LNCaP clone FGC (cell line): ENCODE measurements around the gene ZNF280C.
A peak's percentile ranks its signal among the peaks of the same experiment; 100 is the strongest.

Experiments used
- DNase-seq: peaks from one replicate; pipeline ENCODE4 v3.0.0-alpha.2; 2011; ENCODE audit warnings: low read depth
- H3K4me3 ChIP-seq: 2 replicates; pipeline ENCODE4 v1.5.1; 2011; ENCODE audit warnings: mild to moderate bottlenecking, low read depth, low read length, control low read depth
- TF ChIP-seq, protein P1 (sequence below): IDR thresholded peaks from 2 replicates; pipeline ENCODE4 v1.5.1; 2012; ENCODE audit warnings: mild to moderate bottlenecking; ENCODE audit not compliant: control insufficient read depth, insufficient read depth; ENCODE audit errors: extremely low read depth

The ZNF280C gene

DNA sequence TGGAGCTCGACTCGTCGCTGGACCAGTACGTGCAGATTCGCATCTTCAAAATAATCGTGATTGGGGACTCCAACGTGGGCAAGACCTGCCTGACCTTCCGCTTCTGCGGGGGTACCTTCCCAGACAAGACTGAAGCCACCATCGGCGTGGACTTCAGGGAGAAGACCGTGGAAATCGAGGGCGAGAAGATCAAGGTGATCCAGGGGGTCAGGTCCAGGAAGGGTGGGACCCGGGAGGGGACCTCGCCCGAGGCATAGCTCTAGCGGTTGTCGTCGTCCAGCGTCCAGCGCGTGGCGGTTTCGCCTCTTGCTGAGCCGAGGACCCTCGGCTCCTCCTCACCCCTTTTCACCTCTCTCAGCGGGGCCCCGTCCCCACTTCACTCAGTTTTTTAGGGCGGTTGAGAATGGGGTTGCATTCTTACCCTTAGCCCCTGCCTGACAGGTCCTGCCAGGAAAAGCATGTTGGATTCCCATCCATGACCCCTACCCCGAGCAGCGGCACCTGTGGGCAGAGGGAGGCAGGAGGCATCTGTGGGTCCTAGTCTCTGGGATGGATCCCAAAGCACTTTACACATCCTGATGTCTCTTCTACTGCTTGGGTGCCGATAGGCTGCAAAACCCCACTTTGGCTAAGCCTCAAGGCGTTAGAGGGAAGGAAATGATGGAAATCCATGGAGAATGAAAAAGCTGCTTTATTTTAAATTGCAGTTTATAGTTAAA, 96.4 kb downstream of the ZNF280C start:
- TF ChIP-seq, protein P1, sequence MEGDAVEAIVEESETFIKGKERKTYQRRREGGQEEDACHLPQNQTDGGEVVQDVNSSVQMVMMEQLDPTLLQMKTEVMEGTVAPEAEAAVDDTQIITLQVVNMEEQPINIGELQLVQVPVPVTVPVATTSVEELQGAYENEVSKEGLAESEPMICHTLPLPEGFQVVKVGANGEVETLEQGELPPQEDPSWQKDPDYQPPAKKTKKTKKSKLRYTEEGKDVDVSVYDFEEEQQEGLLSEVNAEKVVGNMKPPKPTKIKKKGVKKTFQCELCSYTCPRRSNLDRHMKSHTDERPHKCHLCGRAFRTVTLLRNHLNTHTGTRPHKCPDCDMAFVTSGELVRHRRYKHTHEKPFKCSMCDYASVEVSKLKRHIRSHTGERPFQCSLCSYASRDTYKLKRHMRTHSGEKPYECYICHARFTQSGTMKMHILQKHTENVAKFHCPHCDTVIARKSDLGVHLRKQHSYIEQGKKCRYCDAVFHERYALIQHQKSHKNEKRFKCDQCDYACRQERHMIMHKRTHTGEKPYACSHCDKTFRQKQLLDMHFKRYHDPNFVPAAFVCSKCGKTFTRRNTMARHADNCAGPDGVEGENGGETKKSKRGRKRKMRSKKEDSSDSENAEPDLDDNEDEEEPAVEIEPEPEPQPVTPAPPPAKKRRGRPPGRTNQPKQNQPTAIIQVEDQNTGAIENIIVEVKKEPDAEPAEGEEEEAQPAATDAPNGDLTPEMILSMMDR: no peak
- DNase-seq: no peak
- H3K4me3 ChIP-seq: peak overlapping the region; percentile 29

DNA sequence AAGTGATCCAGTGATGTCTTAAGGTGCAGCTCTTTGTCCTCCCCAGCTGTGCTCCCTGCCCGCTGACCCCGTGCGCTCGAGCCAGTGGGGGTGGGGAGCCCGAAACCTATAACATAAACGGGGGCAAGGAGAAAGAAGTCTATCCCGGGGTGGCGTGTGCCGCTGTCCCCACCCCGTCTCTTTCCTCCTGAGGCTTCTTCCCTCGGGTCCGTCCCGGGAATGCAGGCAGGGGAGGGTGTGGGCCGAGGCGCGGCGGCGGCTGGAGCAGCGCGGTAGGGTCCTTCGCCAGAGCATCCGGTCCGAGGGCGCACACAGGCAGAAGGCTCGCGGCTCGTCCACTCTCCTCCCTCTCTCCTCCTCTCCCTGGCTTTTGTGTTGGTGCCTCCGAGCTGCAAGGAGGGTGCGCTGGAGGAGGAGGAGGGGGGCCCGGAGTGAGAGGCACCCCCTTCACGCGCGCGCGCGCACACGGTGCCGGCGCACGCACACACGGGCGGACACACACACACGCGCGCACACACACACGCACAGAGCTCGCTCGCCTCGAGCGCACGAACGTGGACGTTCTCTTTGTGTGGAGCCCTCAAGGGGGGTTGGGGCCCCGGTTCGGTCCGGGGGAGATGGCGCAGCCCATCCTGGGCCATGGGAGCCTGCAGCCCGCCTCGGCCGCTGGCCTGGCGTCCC, 97.1 kb downstream of the ZNF280C start, which contains the start of gene RAB33A:
Gene RAB33A (plus strand): TSS at position 517 of the 681 bp plus-strand sequence. CDS start 101 bp downstream, at position 618.
- TF ChIP-seq, protein P1: no peak
- no peak for DNase-seq
- H3K4me3 ChIP-seq: peak within 1 kb of the TSS; percentile 29

DNA sequence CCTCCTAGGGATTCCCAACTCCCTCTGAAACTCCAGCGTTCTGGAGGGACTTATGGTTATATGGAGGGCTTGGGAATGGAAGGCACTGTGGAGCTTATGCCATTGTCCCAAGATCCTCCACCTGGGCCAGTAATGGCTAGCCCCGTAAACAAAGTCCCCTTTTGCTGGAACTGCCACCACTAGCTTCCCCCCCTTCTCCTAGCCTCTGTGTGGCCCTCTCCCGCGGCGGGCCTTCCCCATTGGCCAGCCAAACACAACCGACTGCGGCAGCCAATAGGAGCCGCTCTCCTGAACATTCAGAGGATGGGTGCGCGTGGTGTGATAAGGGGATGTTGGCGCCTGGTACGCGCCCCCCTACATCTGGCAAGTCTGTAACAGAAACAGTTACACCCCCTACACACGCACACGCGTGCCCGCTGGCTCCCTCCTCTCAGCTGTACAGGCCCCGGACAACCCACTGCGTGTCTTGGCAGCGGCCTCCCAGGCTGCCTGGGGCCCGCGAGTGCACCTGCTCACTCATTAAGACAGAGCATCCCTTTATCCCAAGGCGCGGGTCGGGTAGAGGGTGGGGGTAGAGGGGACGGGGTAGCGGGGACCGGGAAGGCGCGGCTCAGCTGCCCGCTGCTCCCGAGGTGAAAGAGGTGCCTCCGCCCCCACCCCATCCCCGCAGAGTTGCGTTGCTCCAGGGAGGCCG, 97.8 kb downstream of the ZNF280C start:
- peak overlapping the region; percentile 29; the same call in 1 of the 2 replicates for H3K4me3 ChIP-seq
- DNase-seq: no peak
- TF ChIP-seq, protein P1: no peak

DNA sequence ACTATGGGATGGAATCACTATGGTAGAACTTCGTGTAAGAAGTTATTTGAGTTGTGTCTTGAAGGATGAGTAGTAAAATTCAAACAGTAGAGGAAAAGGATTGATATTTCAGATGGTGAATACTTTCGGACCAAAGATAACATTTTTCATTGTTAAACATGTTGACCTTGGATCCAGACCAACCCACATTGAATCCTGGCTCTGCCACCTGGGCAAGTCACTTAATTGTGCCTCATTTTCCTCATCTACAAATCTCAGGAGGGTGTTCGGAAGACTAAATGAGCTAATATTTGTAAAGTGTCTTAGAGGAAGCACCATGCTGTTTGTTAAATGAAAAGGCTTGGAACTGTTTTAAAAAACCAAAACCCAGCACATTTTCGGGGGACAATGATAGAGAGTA, 101.7 kb downstream of the ZNF280C start:
- TF ChIP-seq, protein P1: no peak
- peak overlapping the region; percentile 74 for H3K4me3 ChIP-seq
- DNase-seq: no peak

DNA sequence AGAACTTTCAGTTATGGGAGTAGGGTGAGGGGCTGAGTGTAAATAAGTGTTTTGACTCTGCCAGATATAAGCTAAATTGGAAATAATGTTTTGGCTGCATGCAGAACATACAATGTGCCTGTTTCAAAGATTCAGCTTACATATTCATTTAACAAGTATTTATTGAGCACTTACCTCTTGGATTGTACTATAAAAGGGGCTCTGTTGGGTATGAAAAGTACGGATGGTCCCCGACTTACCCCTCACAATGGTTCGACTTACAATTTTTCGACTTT, 102.3 kb downstream of the ZNF280C start:
- DNase-seq: no peak
- TF ChIP-seq, protein P1: no peak
- H3K4me3 ChIP-seq: peak overlapping the region; percentile 74

DNA sequence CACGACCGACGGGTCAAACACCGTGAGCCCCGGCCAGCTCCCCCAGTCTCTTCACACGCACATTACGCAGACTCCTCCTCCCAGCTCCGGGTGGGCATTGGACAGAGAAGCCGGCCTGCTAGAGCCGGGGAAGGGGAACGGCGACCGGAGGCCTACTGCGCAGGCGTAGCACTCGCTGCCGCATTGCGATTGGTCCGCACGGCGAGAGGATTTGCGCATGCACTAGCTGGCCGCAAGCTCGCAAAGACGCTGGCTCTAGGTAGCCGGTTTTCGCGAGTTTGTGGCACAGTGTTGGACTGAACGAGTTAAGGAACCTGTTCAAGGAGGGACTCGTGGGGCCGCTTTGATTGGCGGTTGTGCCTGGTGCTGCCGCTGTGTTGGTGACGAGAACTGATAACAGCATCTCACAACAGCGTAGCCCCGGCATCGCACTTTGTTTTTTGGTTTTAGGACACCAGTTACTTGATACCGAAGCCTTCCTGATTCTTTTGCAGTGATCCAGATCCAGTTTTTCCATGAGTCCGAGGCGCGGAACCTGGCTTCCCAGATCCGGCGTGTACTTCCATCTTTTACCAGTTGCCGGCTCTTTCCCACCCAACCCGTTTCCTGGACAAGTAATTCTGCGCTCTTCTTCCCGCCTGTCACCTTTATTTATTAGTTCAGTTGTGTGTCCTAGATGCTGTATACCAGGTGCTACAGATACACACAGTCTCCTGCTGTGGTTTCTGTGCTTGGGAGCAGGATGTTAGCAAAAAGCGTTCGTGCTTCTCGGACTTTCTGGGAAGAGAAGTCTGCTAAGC, 102.8 kb downstream of the ZNF280C start, which contains the start of gene AIFM1:
Gene AIFM1 (minus strand): TSS at position 139 of the 800 bp plus-strand sequence. CDS start 185 bp downstream, outside the sequence.
- peak within 1 kb of the TSS; percentile 74 for H3K4me3 ChIP-seq
- DNase-seq: peak; percentile 92
- TF ChIP-seq, protein P1: no peak
